Mesendoderm (in vitro differentiated cells): Measurements from ENCODE around the gene C1orf105.

ENCODE experiments used
- DNase-seq: peaks from one replicate; pipeline ENCODE4 v3.0.0; 2013
- H2AK5ac ChIP-seq: 2 replicates; pipeline ENCODE4 v1.6.1; 2013; ENCODE audit warnings: low read length, inconsistent platforms
- H2BK120ac ChIP-seq: 2 replicates; pipeline ENCODE4 v1.6.1; 2013; ENCODE audit warnings: low read depth, mild to moderate bottlenecking, low read length, moderate library complexity, mixed read lengths
- H2BK15ac ChIP-seq: replicated peaks from 2 replicates; pipeline ENCODE4 v1.6.1; 2013; ENCODE audit warnings: low read depth, mild to moderate bottlenecking, moderate library complexity
- H2BK5ac ChIP-seq: 2 replicates; pipeline ENCODE4 v1.6.1; 2013; ENCODE audit warnings: low read length, inconsistent platforms
- H3K18ac ChIP-seq: 2 replicates; pipeline ENCODE4 v1.6.1; 2013; ENCODE audit warnings: mild to moderate bottlenecking, low read length, mixed read lengths
- H3K23ac ChIP-seq: one replicate; pipeline ENCODE4 v1.6.1; 2013; ENCODE audit warnings: low read length
- H3K27ac ChIP-seq: 2 replicates; pipeline ENCODE4 v1.5.1; 2013; ENCODE audit warnings: low read depth, mild to moderate bottlenecking, inconsistent platforms, low read length, moderate library complexity
- H3K27me3 ChIP-seq: 2 replicates; pipeline ENCODE4 v1.6.1; 2013; ENCODE audit warnings: low read length, control low read depth, mild to moderate bottlenecking, inconsistent platforms; ENCODE audit not compliant: insufficient read depth, poor library complexity
- H3K36me3 ChIP-seq: 2 replicates; pipeline ENCODE4 v1.6.1; 2013; ENCODE audit warnings: low read length, inconsistent platforms; ENCODE audit not compliant: control insufficient read depth, insufficient read depth
- H3K4ac ChIP-seq: one replicate; pipeline ENCODE4 v1.6.1; 2013; ENCODE audit warnings: low read depth, mild to moderate bottlenecking, low read length, moderate library complexity
- H3K4me1 ChIP-seq: 2 replicates; pipeline ENCODE4 v1.6.1; 2013; ENCODE audit warnings: low read depth, low read length, inconsistent platforms; ENCODE audit not compliant: control insufficient read depth
- H3K4me2 ChIP-seq: 2 replicates; pipeline ENCODE4 v1.6.1; 2013; ENCODE audit warnings: low read length
- H3K4me3 ChIP-seq: 2 replicates; pipeline ENCODE4 v1.5.1; 2013; ENCODE audit warnings: mild to moderate bottlenecking, low read length
- H3K56ac ChIP-seq: one replicate; pipeline ENCODE4 v1.6.1; 2013; ENCODE audit warnings: low read length
- H3K79me1 ChIP-seq: 2 replicates; pipeline ENCODE4 v1.6.1; 2013; ENCODE audit warnings: low read length, inconsistent platforms
- H3K79me2 ChIP-seq: 2 replicates; pipeline ENCODE4 v1.6.1; 2013; ENCODE audit warnings: mild to moderate bottlenecking, low read length; ENCODE audit not compliant: control insufficient read depth, insufficient read depth
- H3K9ac ChIP-seq: 2 replicates; pipeline ENCODE4 v1.6.1; 2013; ENCODE audit warnings: low read length, inconsistent platforms
- H4K5ac ChIP-seq: one replicate; pipeline ENCODE4 v1.6.1; 2013; ENCODE audit warnings: low read length
- H4K8ac ChIP-seq: one replicate; pipeline ENCODE4 v1.6.1; 2013; ENCODE audit warnings: low read depth, mild to moderate bottlenecking, control low read depth, low read length, moderate library complexity
- WGBS: extraction: QIAGEN DNeasy Blood & Tissue Kit; methylation state at CpG from one replicate; pipeline ENCODE4 v1.1.7; 2013; ENCODE audit warnings: low lambda C conversion rate, missing lambda C conversion rate; ENCODE audit not compliant: insufficient coverage; ENCODE audit errors: extremely low coverage; 5-methylcytosine and 5-hydroxymethylcytosine counted together

C1orf105 gene

GRCh38 chr1:172401477-172401876, 19.0 kb upstream of the C1orf105 start:
- Histone ChIP-seq H3K79me2 (no peaks in the 10 kb centered on the region), H3K79me1 (no peaks in the 10 kb centered on the region), H3K27me3 (no peaks in the 10 kb centered on the region), H3K36me3 (no peaks in the 10 kb centered on the region), H3K4ac (no peak overlapping the region), H3K23ac (no peak overlapping the region), H2BK120ac (no peak overlapping the region), H3K4me1 (no peaks in the 10 kb centered on the region), H4K8ac (no peak overlapping the region), H3K27ac (no peak overlapping the region), H2AK5ac (no peak overlapping the region), H2BK5ac (no peak overlapping the region), H2BK15ac (no peak overlapping the region), H3K9ac (no peak overlapping the region), H3K4me3 (no peak overlapping the region), H3K18ac (no peak overlapping the region), H3K56ac (no peak overlapping the region), H3K4me2 (no peak overlapping the region), H4K5ac (no peak overlapping the region)
- no peak for DNase-seq

DNA sequence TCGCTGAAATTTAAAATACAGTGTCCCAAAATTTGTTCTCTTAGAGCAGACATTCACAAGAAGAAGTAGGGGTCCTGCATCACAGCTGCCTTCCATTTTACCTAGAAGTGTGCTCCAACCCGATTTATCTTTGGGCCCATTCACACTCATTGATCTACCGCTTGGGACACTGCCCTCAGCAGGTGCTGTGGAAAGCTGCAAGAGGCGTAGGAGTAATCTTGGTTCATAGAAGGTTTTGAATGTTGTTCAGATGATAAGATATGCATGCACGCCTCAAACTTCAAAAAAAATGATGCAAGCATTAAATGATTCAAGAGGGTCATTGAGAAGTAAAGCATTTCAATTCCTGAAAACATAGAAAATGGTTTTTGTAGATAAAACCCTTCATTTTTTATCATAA, 18.6 kb upstream of the C1orf105 start:
- Histone ChIP-seq H3K4me2 (no peak overlapping the region), H4K8ac (no peak overlapping the region), H3K4me3 (no peak overlapping the region), H2BK120ac (no peak overlapping the region), H3K18ac (no peak overlapping the region), H3K79me2 (no peaks in the 10 kb centered on the region), H3K9ac (no peak overlapping the region), H2AK5ac (no peak overlapping the region), H2BK15ac (no peak overlapping the region), H3K4me1 (no peaks in the 10 kb centered on the region), H3K23ac (no peak overlapping the region), H2BK5ac (no peak overlapping the region), H3K4ac (no peak overlapping the region), H3K79me1 (no peaks in the 10 kb centered on the region), H3K36me3 (no peaks in the 10 kb centered on the region), H3K27ac (no peak overlapping the region), H3K56ac (no peak overlapping the region), H4K5ac (no peak overlapping the region), H3K27me3 (no peaks in the 10 kb centered on the region)
- WGBS = no CpG with 5 or more reads among the region's 5 CpGs
- peak; percentile 76 for DNase-seq

GRCh38 chr1:172402878-172403569, 17.5 kb upstream of the C1orf105 start:
- H2BK120ac ChIP-seq = no peak overlapping the region
- no peak overlapping the region for H4K8ac ChIP-seq
- H3K79me2 ChIP-seq = no peaks in the 10 kb centered on the region
- no peak overlapping the region for H3K56ac ChIP-seq
- H3K23ac ChIP-seq = no peak overlapping the region
- no peak overlapping the region for H3K27ac ChIP-seq
- H3K27me3 ChIP-seq = no peaks in the 10 kb centered on the region
- no peak overlapping the region for H4K5ac ChIP-seq
- H2BK5ac ChIP-seq = no peak overlapping the region
- no CpG with 5 or more reads among the region's 1 CpG for WGBS
- no peak overlapping the region for H3K18ac ChIP-seq
- H2BK15ac ChIP-seq = no peak overlapping the region
- no peak overlapping the region for H3K9ac ChIP-seq
- no peaks in the 10 kb centered on the region for H3K79me1 ChIP-seq
- H3K4me3 ChIP-seq = no peak overlapping the region
- no peaks in the 10 kb centered on the region for H3K4me1 ChIP-seq
- no peak overlapping the region for H2AK5ac ChIP-seq
- no peak overlapping the region for H3K4me2 ChIP-seq
- H3K36me3 ChIP-seq = no peaks in the 10 kb centered on the region
- no peak overlapping the region for H3K4ac ChIP-seq
- no peak for DNase-seq

DNA sequence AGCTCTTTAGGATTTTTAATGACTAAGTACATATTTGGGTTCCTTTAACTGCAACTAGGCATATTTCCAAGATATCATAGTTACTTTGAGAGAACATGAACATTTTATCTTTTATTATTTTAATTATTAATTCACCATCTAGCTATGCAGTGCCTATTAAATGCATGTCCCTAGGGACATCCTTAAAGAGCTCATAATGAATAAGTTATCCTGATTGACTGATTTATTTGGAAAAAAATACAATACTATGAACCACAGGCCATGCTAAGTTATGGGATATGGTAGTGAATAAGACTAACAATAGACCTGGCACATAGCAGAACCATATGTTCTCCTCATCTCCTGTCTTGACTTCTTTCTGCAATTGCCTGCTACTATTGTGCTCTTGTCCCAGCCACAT, 16.4 kb upstream of the C1orf105 start:
- Histone ChIP-seq H3K27ac (no peak overlapping the region), H3K18ac (no peak overlapping the region), H2BK5ac (no peak overlapping the region), H3K4me1 (no peaks in the 10 kb centered on the region), H3K56ac (no peak overlapping the region), H3K4me2 (no peak overlapping the region), H4K8ac (no peak overlapping the region), H3K79me1 (no peaks in the 10 kb centered on the region), H3K79me2 (no peaks in the 10 kb centered on the region), H2AK5ac (no peak overlapping the region), H3K27me3 (no peaks in the 10 kb centered on the region), H3K36me3 (no peaks in the 10 kb centered on the region), H3K23ac (no peak overlapping the region), H3K4me3 (no peak overlapping the region), H3K9ac (no peak overlapping the region), H4K5ac (no peak overlapping the region), H3K4ac (no peak overlapping the region), H2BK120ac (no peak overlapping the region), H2BK15ac (no peak overlapping the region)
- no peak for DNase-seq

- no peak overlapping the region for H3K23ac ChIP-seq
- H4K5ac ChIP-seq = no peak overlapping the region
- H3K18ac ChIP-seq = no peak overlapping the region
- no peak overlapping the region for H3K4me3 ChIP-seq
- H3K79me1 ChIP-seq = no peaks in the 10 kb centered on the region
- H2BK120ac ChIP-seq = no peak overlapping the region
- H3K9ac ChIP-seq = no peak overlapping the region
- no peaks in the 10 kb centered on the region for H3K4me1 ChIP-seq
- no peak overlapping the region for H4K8ac ChIP-seq
- H3K56ac ChIP-seq = no peak overlapping the region
- H3K4ac ChIP-seq = no peak overlapping the region
- no peak overlapping the region for H2AK5ac ChIP-seq
- H3K27ac ChIP-seq = no peak overlapping the region
- no peak for DNase-seq
- no peaks in the 10 kb centered on the region for H3K36me3 ChIP-seq
- H3K79me2 ChIP-seq = no peaks in the 10 kb centered on the region
- H2BK15ac ChIP-seq = no peak overlapping the region
- no peak overlapping the region for H2BK5ac ChIP-seq
- H3K4me2 ChIP-seq = no peak overlapping the region
- no peaks in the 10 kb centered on the region for H3K27me3 ChIP-seq
Observed at GRCh38 chr1:172405912-172406311, 14.6 kb upstream of the C1orf105 start.

DNA sequence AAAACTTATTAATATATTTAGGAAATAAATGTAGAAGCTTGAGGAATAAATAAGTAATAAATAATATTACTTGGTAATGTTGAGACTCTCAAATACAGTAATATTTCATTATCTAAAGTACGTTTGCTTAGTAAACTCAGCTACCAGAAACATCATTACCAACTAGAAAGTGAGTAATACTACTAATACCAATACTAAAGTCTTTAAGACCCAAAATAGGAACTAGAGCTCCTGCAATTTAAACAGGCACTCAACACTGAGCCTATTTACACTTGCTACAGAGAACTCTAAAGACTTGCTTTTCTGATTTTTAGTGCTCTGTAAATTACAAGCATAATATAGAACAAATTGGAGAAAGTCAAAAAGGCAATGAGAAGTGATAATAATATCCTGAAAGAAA, 13.5 kb upstream of the C1orf105 start:
- Histone ChIP-seq H3K36me3 (no peaks in the 10 kb centered on the region), H3K27me3 (no peaks in the 10 kb centered on the region), H3K9ac (no peak overlapping the region), H4K5ac (no peak overlapping the region), H3K4me3 (no peak overlapping the region), H3K27ac (no peak overlapping the region), H2AK5ac (no peak overlapping the region), H3K79me1 (no peaks in the 10 kb centered on the region), H4K8ac (no peak overlapping the region), H2BK120ac (no peak overlapping the region), H3K23ac (no peak overlapping the region), H3K79me2 (no peaks in the 10 kb centered on the region), H3K4me1 (no peaks in the 10 kb centered on the region), H3K4ac (no peak overlapping the region), H2BK15ac (no peak overlapping the region), H3K56ac (no peak overlapping the region), H2BK5ac (no peak overlapping the region), H3K18ac (no peak overlapping the region), H3K4me2 (no peak overlapping the region)
- WGBS = no CpG with 5 or more reads among the region's 1 CpG
- DNase-seq = no peak
